Lower leg skin (tissue), 3 donors: ENCODE results near the gene MCM7.

ENCODE experiments used
- CTCF ChIP-seq, 3 donors: fragments of 450-650 bp; IDR thresholded peaks; one replicate each; pipeline ENCODE4 v1.5.1; 2016; ENCODE audit warnings: antibody characterized with exemption in 3 of 3, mild to moderate bottlenecking in 3 of 3, moderate library complexity in 2 of 3
- POLR2A ChIP-seq, 2 donors: fragments of 450-650 bp; IDR thresholded peaks; one replicate each; pipeline ENCODE4 v1.6.1; 2016 to 2017; ENCODE audit warnings: antibody characterized with exemption in 2 of 2, mild to moderate bottlenecking in 1 of 2, moderate library complexity in 1 of 2

GRCh38 chr7:100069991-100070390, 31.2 kb downstream of the MCM7 start:
- TF ChIP-seq CTCF (IDR thresholded peaks at IDR 0.05) (no peak), POLR2A (IDR thresholded peaks at IDR 0.05) (no peak)
